GM13977 (cell line): ENCODE results near the gene ADGRD2.

Source experiments
- DNase-seq: peaks from one replicate; pipeline ENCODE4 v3.0.0; 2012; ENCODE audit warnings: low spot score
- in situ Hi-C: fragments of 300-500 bp; cut with MboI; formaldehyde crosslinking; loops from one replicate; pipeline ENCODE4 v1.12.0; 2022; ENCODE audit warnings: low sequenced_read_pairs, low pct_unique_long_range_greater_than_20kb, mixed read lengths, inconsistent platforms; ENCODE audit not compliant: unreplicated experiment
- TF ChIP-seq, protein P1 (sequence below): IDR thresholded peaks from 2 replicates; pipeline ENCODE4 v1.5.1; 2012; ENCODE audit warnings: mild to moderate bottlenecking, control low read depth; ENCODE audit not compliant: insufficient read depth; ENCODE audit errors: extremely low read depth, missing control alignments

The ADGRD2 gene

DNA sequence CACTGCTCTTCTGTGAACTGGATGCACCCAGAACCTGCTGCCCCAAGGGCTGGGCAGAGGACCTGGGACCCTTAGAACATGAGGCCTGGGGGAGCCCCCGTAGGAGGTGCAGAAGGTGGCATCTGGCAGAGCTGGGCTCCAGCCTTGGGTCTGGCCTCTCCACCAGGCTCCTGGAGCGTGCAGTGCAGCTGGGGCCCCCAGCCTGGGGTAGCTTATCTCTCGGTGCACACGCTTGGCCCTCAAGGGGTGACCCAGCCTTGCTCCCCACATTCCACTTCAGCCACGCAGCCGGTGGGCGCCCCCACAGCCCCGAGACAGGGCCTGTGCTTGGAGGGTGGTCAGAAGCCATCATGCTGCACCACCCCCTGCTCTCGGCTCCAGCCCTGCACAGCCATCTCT lies 62.6 kb downstream of the ADGRD2 start:
- TF ChIP-seq, protein P1, sequence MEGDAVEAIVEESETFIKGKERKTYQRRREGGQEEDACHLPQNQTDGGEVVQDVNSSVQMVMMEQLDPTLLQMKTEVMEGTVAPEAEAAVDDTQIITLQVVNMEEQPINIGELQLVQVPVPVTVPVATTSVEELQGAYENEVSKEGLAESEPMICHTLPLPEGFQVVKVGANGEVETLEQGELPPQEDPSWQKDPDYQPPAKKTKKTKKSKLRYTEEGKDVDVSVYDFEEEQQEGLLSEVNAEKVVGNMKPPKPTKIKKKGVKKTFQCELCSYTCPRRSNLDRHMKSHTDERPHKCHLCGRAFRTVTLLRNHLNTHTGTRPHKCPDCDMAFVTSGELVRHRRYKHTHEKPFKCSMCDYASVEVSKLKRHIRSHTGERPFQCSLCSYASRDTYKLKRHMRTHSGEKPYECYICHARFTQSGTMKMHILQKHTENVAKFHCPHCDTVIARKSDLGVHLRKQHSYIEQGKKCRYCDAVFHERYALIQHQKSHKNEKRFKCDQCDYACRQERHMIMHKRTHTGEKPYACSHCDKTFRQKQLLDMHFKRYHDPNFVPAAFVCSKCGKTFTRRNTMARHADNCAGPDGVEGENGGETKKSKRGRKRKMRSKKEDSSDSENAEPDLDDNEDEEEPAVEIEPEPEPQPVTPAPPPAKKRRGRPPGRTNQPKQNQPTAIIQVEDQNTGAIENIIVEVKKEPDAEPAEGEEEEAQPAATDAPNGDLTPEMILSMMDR: no peak
- DNase-seq: no peak
- in situ Hi-C loops: no loop called here

DNA sequence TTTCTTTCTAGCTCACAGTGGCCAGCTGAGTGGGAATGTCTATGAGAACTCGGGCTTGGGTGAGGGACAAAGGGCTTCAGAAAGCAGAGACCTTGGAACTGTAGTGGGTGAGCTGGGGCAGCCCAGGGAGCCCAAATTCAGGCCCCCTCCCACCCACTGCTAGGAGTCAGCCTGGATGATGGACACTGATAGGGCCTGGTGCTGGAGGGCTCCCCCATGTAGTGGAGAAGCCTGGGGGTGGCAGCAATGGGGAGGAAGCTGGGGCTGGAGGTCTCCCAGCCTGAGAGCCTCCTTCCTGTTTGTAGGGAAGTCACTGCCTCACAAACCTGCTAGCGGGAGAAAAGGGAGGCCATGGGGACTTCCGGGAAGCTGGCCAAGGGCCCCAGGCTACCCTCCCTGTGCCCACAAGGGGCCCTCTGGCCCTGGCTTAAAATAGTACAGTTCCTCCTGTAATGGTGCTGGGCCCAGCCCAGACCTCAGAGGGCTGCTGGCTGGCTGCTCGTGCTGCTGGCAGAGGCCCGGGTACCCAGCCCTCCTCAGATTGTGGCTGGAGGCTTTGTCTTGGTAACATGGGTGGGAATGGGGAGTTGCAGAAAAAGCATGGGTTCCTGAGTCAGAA lies 63.2 kb downstream of the ADGRD2 start:
- no peak for DNase-seq
- in situ Hi-C loops: no loop called here
- TF ChIP-seq, protein P1: no peak

DNA sequence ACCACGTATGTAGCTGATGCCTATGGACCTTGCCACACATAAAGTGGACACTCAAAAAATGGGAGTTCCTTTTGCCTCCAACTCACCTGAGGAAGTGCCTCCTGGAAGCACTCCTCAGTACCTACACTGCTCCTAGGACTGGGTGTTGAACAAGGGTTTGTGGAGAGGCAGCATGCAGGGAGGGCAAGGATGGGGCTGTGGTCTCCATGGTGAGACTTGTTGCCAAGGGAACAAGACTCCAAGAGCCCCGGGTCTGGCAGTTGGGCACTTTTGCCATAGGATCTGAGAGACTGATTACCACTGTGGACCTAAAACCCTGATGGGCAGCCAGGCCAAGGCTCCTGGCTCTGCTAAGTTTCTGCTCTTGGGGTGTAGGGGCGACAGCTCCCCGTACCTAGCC lies 63.9 kb downstream of the ADGRD2 start:
- in situ Hi-C loops: no loop called here
- TF ChIP-seq, protein P1: no peak
- DNase-seq: no peak

DNA sequence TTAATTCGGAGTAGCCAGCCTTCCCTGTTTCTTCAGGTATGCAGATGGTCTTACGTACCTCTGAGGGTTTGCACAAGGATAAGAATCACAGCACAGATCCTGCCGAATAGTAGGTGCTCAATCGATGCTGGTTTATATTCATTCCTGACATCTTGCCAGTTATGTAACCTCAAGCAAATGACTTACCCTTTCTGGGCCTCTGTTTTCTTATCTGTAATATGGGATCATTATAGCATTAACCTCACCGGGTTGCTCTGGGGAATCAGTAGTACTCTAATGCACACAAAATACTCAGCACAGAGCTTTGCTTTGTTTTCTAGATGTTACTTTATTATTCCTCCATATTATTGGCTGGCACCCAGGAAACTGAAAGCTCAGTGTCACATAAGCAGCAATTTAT lies 64.6 kb downstream of the ADGRD2 start:
- in situ Hi-C loops: no loop called here
- TF ChIP-seq, protein P1: no peak
- no peak for DNase-seq

DNA sequence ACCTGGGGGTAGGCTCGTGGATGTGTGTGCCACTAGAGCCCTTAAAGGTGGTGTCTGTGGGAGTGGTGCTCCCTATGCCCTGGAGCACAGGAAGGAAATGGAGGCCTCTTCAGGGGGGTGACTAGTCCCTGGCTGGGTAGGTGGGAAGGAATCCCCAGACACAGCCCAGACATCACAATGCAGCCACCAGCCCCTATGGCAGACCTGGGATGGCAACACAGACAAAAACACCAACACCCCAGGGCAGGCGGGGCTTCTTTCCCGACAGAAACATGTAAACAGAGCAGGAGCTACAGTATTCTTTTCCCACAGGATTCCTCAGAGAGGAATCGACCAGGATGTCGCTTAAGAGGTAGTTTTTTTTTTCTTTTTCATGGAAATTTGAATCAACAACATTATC lies 67.3 kb downstream of the ADGRD2 start:
- in situ Hi-C loops: no loop called here
- TF ChIP-seq, protein P1: no peak
- DNase-seq: no peak

DNA sequence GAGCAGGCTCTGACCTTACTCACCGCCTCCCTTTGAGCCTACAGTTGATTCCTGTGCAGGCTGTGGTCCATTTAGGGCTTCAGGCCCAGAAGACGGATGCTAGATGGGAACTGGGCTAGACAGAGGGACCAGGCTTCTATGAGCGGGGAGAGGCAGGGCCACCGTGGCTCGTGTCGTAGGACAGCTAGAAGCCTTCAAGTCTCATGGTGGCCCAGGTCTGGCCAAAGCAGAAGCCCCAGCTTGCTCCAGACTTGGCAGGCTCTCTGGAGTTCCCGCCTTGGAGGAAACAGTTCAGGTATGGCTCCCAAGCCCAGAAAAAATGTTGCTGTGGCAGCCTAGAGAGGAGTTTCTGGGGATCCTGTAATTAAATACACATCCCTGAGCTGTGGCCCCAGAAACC lies 67.9 kb downstream of the ADGRD2 start:
- in situ Hi-C loops: no loop called here
- TF ChIP-seq, protein P1: no peak

DNA sequence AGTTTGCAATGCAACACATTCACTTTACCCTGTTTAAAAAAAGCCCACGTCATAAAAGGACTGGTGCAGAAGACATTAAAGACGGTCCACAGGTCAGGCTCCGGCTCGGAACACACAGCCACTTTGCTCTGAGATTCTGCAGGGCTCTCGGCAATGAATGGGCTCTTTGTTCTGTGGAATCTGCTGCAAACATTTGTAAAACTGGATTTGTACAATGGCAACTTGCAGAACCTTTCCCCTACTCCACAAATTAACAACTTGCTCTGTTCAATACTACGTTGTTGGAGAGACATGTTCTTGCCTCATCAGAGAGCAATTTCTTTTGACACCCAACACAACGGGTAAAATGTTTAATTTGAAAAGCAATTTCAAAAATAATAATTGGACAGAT lies 70.0 kb downstream of the ADGRD2 start:
- in situ Hi-C loops: no loop called here
- TF ChIP-seq, protein P1: no peak

More for the DNA sequence above, 67.9 kb downstream of the ADGRD2 start:
- no peak for DNase-seq

More for the DNA sequence above, 70.0 kb downstream of the ADGRD2 start:
- DNase-seq: no peak
